HCT116 (cell line): Measurements from ENCODE around the gene UGGT2.

Experiments
- EZH2 ChIP-seq: fragments of 200-600 bp; sonication (generic); IDR thresholded peaks from 2 replicates; pipeline ENCODE4 v1.6.1; 2017; ENCODE audit warnings: antibody characterized with exemption, mixed run types
- POLR2AphosphoS5 ChIP-seq: IDR thresholded peaks from 2 replicates; pipeline ENCODE4 v1.6.1; 2011; ENCODE audit warnings: mild to moderate bottlenecking, low read depth, low read length, moderate library complexity
- TF ChIP-seq, protein P1 (sequence below), 3 experiments: fragments of 200-600 bp in 1 of 3; sonication (generic) in 1 of 3; IDR thresholded peaks in 2 of 3; conservative IDR thresholded peaks in 1 of 3; 2 replicates each; pipeline ENCODE4 v1.5.1; 2012 to 2017; ENCODE audit warnings: low read depth in 2 of 3, low read length in 2 of 3, antibody characterized with exemption in 1 of 3, borderline replicate concordance in 1 of 3, control low read depth in 1 of 3, mild to moderate bottlenecking in 1 of 3, mixed read lengths in 1 of 3, mixed run types in 1 of 3, moderate library complexity in 1 of 3; ENCODE audit not compliant: insufficient read depth in 1 of 3
- TF ChIP-seq, protein P2 (sequence below): IDR thresholded peaks from 2 replicates; pipeline ENCODE4 v1.6.1; 2012; ENCODE audit warnings: low read depth

DNA sequence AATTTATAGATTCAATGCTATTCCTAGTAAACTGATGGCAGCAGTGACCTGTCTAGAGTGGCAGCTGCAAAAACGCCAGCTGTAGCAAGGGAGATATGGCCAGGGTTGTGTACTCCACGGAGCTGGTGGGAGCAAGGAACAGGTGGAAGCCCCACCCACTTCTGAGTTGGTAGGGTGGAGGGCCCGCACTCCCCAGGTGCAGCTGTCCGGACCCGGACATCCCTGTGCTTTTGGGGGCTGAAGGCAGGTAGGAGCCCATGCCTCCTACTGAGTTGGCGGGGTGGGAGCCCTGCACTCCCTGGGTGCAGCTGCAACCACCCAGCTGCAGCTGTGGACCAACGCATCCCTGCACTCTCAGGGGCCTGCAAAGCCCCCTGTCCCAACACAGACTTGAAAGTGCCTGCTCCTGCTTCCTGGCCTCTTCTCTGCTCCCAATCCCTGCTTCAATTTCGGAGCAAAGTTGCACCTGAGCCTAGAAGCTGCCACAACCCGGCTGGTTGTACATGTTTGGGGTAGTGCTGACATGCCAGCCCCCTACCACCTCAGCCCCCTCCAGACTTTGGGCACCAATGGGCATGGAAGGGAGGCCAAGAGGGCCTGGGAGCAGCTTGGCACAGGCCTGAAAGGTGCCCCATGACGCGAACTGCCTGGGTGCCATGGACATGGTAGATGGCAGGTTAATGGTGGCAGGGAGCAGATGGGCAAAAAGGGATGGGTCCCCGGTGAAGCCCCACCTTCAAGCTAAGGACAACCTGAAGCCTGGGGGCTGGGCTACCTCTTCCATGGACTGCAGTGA, 19.8 kb downstream of the UGGT2 start:
- TF ChIP-seq, protein P1, sequence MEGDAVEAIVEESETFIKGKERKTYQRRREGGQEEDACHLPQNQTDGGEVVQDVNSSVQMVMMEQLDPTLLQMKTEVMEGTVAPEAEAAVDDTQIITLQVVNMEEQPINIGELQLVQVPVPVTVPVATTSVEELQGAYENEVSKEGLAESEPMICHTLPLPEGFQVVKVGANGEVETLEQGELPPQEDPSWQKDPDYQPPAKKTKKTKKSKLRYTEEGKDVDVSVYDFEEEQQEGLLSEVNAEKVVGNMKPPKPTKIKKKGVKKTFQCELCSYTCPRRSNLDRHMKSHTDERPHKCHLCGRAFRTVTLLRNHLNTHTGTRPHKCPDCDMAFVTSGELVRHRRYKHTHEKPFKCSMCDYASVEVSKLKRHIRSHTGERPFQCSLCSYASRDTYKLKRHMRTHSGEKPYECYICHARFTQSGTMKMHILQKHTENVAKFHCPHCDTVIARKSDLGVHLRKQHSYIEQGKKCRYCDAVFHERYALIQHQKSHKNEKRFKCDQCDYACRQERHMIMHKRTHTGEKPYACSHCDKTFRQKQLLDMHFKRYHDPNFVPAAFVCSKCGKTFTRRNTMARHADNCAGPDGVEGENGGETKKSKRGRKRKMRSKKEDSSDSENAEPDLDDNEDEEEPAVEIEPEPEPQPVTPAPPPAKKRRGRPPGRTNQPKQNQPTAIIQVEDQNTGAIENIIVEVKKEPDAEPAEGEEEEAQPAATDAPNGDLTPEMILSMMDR (IDR thresholded peaks at IDR 0.05 in 2 of 3, conservative IDR thresholded peaks at IDR 0.05 in 1 of 3; ENCODE audit: borderline replicate concordance in 1 of 3, insufficient read depth in 1 of 3, low read depth in 2 of 3, low read length in 2 of 3), result no peak
- TF ChIP-seq, protein P2, sequence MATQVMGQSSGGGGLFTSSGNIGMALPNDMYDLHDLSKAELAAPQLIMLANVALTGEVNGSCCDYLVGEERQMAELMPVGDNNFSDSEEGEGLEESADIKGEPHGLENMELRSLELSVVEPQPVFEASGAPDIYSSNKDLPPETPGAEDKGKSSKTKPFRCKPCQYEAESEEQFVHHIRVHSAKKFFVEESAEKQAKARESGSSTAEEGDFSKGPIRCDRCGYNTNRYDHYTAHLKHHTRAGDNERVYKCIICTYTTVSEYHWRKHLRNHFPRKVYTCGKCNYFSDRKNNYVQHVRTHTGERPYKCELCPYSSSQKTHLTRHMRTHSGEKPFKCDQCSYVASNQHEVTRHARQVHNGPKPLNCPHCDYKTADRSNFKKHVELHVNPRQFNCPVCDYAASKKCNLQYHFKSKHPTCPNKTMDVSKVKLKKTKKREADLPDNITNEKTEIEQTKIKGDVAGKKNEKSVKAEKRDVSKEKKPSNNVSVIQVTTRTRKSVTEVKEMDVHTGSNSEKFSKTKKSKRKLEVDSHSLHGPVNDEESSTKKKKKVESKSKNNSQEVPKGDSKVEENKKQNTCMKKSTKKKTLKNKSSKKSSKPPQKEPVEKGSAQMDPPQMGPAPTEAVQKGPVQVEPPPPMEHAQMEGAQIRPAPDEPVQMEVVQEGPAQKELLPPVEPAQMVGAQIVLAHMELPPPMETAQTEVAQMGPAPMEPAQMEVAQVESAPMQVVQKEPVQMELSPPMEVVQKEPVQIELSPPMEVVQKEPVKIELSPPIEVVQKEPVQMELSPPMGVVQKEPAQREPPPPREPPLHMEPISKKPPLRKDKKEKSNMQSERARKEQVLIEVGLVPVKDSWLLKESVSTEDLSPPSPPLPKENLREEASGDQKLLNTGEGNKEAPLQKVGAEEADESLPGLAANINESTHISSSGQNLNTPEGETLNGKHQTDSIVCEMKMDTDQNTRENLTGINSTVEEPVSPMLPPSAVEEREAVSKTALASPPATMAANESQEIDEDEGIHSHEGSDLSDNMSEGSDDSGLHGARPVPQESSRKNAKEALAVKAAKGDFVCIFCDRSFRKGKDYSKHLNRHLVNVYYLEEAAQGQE, result no peak
- TF ChIP-seq EZH2 (no peak), POLR2AphosphoS5 (no peak)
